ENCODE results near the gene RPS26. TPM values are rescaled to one million over a fixed set of nuclear protein-coding genes. Genes with fewer than 3 reads are reported as not detected.
A peak's percentile ranks its signal among the peaks of the same experiment; 100 is the strongest.
"Not testable (repeated sequence)": the region's sequence is repeated elsewhere in the genome, so short reads cannot be mapped to it uniquely, and the experiment has no call there.

RPS26 gene
- total RNA-seq, 1 donor from 2014 or later = 34.6 TPM

DNA sequence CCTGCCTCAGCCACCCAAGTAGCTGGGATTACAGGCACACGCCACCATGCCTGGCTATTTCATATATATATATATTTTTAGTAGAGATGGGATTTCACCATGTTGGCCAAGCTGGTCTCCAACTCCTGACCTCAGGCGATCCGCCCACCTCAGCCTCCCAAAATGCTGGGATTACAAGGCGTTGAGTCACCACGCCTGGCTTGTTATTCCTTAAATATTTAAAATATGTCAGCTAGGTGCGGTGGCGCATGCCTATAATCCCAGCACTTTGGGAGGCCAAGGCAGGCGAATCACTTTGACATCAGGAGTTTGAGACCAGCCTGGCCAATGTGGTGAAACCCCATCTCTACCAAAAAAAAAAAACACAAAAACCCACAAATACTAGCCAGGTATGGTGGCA, 18.2 kb downstream of the RPS26 start:
- intact Hi-C loops (cut with DNase I); ATAC-seq (ENCODE audit: poor library complexity); DNase-seq: not testable (repeated sequence)

DNA sequence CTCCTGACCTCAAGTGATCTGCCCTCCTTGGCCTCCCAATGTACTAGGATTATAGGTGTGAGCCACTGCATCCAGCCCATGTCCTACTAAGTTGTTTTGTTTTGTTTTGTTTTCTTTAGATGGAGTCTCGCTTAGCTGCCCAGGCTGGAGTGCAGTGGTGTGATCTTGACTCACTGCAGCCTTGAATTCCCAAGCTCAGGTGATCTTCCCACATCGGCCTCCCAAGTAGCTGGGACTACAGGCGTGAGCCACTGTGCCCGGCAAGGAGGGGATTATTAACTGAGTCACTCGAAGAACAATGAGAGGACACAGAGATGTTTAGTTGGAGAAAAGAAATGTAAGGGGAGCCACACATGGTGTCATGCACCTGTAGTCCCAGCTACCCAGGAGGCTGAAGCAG, 20.3 kb downstream of the RPS26 start:
- DNase-seq (no peak), ATAC-seq (ENCODE audit: poor library complexity) (no peak)
- intact Hi-C loops (cut with DNase I) = no loop called here

DNA sequence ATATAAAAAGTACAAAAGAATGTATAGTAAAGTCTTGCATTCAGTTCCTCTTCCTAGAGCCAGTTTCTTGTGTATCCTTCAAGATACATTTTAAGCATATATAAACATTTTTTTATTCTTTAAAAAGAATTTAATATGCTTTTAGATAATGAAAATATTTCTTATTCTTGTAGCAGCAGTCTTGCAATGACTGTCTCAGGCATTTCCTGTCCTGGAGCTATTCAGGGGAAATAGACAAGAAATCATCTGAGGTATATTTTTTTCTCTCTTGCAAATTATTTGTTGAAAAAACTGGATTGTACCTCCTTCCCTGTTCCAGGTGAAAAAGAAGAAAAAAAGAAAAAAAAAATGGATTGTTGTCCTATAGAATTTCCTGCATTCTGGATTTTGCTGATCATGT, 21.3 kb downstream of the RPS26 start:
- ATAC-seq (ENCODE audit: poor library complexity) = no peak
- intact Hi-C loops (cut with DNase I) = no loop called here
- DNase-seq = no peak

DNA sequence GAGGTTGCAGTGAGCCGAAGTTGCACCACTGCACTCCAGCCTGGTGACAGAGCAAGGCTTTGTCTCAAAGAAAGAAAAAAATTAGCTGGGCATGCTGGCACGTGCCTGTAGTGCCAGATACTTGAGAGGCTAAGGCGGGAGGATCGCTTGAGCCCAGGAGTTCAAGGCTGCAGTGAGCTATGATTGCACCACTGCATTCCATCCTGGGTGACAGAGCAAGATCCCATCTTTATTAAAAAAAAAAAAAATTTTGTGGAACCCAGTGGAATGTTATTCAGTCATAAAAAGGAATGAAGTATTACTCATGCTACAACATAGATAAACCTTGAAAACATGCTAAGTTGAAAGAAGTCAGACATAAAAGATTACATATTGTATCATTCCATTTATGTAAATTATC, 29.9 kb downstream of the RPS26 start:
- DNase-seq (no peak), ATAC-seq (ENCODE audit: poor library complexity) (no peak)
- intact Hi-C loops (cut with DNase I) = no loop called here

DNA sequence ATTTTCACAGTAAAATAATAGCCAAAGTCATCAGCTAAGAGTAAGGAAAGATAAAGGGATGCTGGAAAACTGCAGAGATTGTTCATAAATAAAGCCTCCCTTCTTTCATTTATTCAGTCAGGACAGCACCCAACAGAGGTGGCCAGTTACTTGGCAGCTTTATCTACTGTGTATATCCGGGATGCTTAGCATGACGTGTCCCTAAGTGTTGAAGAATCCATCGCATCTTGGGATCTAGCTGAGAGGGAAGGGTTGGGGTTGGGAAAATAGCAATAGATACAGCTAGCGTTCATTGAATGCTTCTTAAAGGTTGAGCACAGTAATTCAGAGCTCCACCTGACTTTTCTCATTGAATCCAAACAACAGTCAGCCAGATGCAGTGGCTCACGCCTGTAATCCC, 32.7 kb downstream of the RPS26 start:
- ATAC-seq (ENCODE audit: poor library complexity) = no peak

GRCh38 chr12:56077966-56078365, 36.2 kb downstream of the RPS26 start:
- DNase-seq; ATAC-seq (ENCODE audit: poor library complexity); intact Hi-C loops (cut with DNase I): not testable (repeated sequence)

More for the DNA sequence above, 32.7 kb downstream of the RPS26 start:
- intact Hi-C loops (cut with DNase I) = no loop called here
- no peak for DNase-seq

DNA sequence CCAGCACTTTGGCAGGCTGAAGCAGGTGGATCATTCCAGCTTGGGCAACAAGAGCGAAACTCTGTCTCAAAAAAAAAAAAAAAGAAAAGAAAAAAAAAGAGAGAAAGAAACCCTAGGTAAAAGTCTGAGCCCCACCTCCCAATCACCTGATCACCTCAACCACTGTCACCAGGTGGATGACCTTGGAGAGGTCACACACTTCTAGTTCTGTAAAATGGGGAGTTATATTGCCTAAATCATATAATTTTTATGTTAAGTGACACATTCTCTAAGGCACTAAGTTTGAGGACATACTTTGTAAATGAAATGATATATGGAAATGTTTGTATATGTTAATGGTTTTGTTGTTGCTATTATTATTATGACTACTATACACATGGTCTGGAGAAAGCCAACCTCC, 36.7 kb downstream of the RPS26 start:
- intact Hi-C loops (cut with DNase I) = no loop called here
- ATAC-seq (ENCODE audit: poor library complexity) (no peak), DNase-seq (no peak)

- peak; percentile 91 for DNase-seq
- intact Hi-C loops (cut with DNase I) = no loop called here
- peak; percentile 89 for ATAC-seq (ENCODE audit: poor library complexity)
Observed at GRCh38 chr12:56078931-56079722, 37.4 kb downstream of the RPS26 start.

- intact Hi-C loops (cut with DNase I) = no loop called here
- ATAC-seq (ENCODE audit: poor library complexity) (peak; percentile 88), DNase-seq (peak; percentile 78)
Observed at GRCh38 chr12:56079723-56080555, 38.2 kb downstream of the RPS26 start, which contains the start of gene ERBB3. TSS of gene ERBB3 (plus strand) at chr12:56080165. CDS start at chr12:56080301, 136 bp downstream.

- no peak for DNase-seq
- ATAC-seq (ENCODE audit: poor library complexity) = no peak
- intact Hi-C loops (cut with DNase I) = no loop called here
Observed at GRCh38 chr12:56080556-56081138, 38.9 kb downstream of the RPS26 start.

GRCh38 chr12:56081393-56082347, 40.0 kb downstream of the RPS26 start:
- ATAC-seq (ENCODE audit: poor library complexity) = no peak
- intact Hi-C loops (cut with DNase I) = no loop called here

DNA sequence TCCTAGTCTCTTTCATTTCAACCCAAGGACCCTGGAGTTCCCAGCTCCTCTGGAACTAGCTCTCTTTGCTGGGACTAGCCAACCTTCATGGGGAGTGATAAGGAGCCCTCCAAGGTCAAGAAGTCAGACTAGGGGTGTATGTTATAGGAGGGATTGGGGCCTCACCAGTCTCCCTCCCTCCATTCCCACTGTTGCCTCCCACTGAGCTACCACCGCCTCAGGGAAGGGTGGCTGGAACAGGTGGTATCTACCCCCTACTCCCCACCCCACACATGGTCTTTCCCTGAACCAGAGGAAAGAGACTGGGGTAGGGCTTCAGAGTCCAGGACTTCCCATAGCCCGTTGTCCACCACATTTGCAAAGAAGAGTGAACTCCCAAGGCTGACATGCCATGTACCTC, 40.7 kb downstream of the RPS26 start:
- DNase-seq (no peak), ATAC-seq (ENCODE audit: poor library complexity) (no peak)
- intact Hi-C loops (cut with DNase I) = no loop called here

More at GRCh38 chr12:56081393-56082347, 40.0 kb downstream of the RPS26 start:
- no peak for DNase-seq

GRCh38 chr12:56082967-56083366, 41.2 kb downstream of the RPS26 start:
- ATAC-seq (ENCODE audit: poor library complexity) = no peak
- intact Hi-C loops (cut with DNase I) = no loop called here
- DNase-seq = no peak

GRCh38 chr12:56084958-56085543, 43.3 kb downstream of the RPS26 start:
- DNase-seq = no peak
- ATAC-seq (ENCODE audit: poor library complexity) = no peak
- intact Hi-C loops (cut with DNase I) = no loop called here

GRCh38 chr12:56086096-56086495, 44.4 kb downstream of the RPS26 start:
- no peak for ATAC-seq (ENCODE audit: poor library complexity)
- DNase-seq = no peak
- intact Hi-C loops (cut with DNase I) = no loop called here

GRCh38 chr12:56086608-56087007, 44.9 kb downstream of the RPS26 start:
- no peak for ATAC-seq (ENCODE audit: poor library complexity)
- intact Hi-C loops (cut with DNase I) = no loop called here
- no peak for DNase-seq

DNA sequence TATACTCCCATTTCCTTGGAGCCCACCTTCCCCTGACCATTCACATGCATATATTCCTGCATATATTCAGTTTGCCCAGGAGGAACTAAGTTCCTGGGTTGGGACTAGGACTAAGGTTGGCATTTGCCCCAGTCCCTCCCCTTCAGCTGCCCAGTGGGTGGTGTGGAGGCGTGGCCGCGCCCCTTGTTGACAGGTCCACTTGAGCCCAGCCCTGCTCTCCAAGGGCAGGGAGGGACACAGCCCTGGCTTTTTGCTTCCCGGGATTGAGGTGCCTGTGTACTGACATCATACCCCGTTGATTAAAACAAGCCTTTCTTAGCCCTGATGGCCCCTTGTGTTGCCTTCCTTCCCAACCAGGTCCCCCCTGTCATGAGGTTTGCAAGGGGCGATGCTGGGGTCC, 45.5 kb downstream of the RPS26 start:
- ATAC-seq (ENCODE audit: poor library complexity) (peak; percentile 97), DNase-seq (peak; percentile 87)
- intact Hi-C loops (cut with DNase I) = no loop called here

Measured in Right ventricle myocardium superior (tissue), 1 donor.